Measurements from ENCODE around the gene DAGLB.

Gene DAGLB, protein sequence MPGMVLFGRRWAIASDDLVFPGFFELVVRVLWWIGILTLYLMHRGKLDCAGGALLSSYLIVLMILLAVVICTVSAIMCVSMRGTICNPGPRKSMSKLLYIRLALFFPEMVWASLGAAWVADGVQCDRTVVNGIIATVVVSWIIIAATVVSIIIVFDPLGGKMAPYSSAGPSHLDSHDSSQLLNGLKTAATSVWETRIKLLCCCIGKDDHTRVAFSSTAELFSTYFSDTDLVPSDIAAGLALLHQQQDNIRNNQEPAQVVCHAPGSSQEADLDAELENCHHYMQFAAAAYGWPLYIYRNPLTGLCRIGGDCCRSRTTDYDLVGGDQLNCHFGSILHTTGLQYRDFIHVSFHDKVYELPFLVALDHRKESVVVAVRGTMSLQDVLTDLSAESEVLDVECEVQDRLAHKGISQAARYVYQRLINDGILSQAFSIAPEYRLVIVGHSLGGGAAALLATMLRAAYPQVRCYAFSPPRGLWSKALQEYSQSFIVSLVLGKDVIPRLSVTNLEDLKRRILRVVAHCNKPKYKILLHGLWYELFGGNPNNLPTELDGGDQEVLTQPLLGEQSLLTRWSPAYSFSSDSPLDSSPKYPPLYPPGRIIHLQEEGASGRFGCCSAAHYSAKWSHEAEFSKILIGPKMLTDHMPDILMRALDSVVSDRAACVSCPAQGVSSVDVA

DNA sequence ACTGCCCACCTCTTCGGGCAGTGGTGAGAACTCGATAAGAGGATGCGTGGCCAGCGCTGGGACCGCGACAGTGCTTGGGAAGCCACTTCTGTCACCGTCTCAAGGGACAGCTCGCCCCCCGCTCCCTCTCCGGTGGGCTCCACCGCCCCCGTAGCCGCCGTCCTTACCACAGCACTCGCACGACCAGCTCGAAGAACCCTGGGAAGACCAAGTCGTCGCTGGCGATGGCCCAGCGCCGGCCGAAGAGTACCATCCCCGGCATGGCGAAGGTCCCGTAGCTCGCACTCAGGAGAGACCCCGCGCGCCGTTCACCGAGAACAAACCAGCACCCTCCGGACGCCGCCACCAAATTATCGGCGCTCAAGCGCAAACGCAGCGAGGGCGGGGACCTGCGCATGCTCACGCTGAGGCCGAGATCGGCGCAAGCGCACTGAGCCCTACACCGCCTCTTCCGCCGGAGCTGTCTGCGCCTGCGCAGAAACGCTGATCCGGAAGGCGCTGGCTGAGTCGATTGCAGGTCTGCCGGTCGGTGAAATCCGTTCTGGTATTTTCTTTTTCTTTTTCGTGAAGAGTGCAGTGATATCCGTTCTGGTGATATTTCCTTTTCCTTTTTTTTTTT is at the start of gene DAGLB:
TSS of gene DAGLB (minus strand) at position 374 of the 619 bp plus-strand sequence. CDS start at position 262, 112 bp downstream.
- DNase-seq = peak; percentile 90

DNA sequence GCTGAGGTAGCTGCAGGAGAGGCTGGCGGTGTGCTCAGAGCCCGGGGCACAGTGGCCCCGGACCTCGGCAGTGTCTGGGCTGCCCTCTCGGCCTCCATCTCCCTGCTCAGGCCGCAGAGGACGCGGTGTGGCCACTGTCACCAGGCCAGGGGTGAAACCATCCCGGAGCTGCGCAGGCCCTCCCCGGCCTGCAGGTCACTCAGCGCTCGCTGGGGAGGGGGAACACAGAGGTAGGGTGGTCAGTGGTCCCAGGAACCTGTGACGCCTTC is 49.8 kb upstream of the DAGLB start:
- no peak for DNase-seq

DNA sequence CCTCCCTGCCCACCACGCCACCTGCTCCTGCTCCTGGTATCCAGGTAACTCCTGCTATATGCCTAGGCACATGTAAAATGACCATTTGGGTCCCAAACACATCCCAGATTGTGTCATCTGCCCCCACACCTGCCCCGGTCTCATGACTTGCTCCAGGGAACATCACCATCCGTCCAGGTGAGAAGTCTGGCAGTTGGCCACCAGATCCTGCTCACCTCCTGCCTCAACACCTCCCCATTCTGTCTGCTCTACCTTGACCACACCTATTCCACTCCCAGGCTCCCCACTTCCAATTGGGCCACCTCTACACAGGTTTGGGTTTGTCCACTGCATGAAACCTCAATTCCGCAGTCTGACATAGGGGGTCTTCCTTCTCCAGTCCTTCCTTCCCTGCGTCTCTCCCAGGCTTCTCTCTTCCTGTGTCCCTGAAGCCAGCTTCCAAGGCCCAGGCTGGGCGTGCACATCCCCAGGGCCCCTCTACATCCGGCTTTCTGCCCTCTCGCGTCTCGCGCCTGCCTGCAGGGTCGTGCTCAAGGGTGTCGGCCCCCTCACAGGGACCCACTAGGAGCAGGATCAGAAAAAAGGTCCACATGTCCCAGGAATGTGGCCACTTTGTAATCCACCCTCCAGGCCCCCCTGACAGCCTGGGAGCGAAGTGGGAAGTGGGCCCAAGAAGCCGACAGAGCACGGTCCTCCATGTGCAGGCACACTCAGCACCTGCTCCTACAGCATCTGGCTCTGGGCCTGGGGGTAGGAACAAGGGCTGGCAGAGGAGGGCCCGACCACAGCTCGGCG is 49.3 kb upstream of the DAGLB start:
- no peak for DNase-seq

DNA sequence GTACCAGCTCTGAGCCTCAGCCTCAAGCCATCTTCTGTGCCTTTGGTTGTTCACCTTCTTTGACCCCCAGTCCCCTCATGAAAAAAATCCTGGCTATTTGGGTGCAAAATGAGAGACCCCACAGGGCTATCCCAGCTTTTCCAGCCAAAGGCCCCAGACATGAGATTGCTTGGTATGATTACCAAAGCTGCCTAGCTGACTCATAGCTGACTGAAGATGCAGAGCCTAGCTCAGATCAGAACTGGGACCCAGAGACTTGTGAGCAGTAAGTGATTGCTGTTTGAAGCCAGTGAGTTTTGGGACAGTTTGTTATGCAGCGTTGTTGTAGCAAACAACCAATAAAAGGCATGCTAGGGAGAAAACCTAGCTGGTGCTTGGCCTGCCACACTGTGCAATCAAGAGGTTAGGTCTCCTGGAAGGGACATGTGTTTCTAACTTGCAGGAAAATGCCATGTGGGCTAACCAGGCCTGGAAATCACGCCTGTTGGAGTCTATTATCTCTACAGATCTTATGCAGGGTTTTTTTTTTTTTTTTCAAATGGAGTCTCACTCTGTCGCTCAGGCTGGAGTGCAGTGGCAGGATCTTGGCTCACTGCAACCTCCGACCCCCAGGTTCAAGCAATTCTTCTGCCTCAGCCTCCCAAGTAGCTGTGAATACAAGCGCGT is 48.0 kb upstream of the DAGLB start:
- DNase-seq = no peak

DNA sequence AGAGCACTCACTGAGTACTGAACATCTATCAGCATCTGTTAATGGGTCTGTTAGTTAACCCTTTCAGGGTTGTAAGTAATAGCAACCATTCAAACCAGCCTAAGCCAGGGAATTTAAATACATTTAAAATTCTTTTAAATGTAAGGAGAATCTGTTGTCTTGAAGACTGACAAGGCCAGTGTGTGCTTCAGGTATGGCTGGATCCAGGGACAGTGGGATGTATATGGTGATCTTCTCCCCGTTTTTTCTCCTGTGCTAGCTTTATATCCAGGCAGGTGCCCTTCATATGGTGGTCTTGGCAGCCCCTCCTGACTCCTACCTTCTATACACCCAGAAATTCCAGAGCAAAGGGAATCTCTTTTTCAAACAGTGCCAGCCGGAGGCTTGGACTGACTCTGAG is 46.6 kb upstream of the DAGLB start:
- DNase-seq = no peak

DNA sequence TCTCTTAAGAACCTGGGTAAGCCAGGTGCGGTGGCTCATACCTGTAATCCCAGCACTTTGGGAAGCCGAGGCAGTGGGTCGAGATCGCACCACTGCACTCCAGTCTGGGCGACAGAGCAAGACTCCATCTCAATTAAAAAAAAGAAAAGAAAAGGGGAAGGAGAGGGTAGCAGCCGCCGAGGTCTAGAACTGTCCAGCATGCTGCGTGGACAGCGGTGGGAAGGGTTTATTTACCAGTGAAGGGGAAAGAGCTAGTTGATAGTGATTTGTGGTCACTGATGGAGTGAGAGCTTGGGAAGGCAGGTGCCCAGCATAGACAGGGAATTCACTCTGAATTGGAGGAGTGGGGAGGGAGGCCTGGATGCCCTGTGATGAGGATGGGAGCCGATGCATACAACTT is 43.4 kb upstream of the DAGLB start:
- no peak for DNase-seq

DNA sequence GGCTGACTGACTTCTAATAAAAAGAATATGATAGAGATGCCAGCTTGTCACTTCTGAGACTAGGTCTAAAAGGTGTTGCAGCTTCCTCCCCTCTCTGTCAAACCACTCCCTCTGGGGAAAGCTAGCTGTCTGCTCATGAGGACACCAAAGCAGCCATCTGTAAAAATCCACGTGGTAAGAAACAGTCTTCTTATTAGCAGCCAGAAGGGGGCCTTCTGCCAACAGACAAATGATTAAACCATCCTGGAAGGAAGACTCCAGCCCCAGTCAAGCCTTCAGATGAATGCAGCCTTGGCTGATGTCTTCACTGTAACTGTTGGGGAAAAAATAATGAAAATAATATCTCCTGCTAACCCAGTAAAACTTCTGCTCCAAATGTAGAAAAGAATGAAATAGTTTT is 41.9 kb upstream of the DAGLB start:
- DNase-seq = no peak

DNA sequence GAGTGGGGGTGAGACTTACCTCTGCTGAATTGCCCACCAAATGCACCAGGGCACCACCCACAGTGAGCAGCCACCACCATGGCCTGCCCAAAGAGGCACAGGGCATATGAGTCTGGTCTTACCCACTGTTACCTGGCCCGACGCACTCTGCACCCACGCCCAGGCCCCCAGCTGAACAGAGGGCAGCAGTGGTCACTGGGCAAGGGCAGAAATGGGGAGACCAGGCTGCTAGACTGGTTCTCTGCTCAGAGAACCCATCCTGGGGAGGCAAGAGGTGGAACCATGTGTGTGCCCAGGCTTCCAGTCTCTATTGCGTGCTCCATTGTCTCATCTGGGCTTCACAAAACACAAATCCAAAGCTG is 39.4 kb upstream of the DAGLB start:
- no peak for DNase-seq

DNA sequence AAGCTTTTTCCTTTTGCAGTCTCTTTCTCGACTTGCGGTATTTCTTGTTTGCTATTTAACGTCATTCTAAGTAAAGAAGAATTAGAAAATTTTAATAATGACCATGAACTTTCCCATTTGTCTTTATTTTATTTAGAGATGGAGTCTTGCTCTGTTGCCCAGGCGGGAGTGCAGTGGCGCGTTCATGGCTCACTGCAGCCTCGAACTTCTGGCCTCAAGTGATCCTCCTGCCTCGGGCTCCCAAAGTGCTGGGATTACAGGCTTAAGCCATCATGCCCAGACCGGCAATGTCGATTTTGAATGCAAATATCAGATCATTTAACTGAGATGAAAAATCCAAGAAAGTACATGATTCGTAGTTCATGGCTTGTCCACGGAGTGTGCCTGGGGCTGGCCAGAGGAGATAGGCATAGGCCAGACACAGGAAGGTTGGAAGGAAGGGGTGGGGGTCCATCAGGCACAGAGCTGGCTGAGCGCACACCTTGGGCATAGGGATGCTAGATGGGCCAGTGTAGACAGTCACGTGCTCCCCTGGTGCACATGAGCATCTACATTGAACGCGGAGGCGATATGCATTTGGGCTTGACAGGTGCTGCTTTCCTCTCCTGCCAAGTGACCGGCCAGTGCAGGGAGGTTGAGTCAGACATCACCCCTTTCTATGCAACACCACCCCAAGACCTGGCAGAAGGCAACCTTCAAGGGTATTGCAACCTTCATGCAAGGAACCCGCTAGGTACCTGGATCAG is 38.9 kb upstream of the DAGLB start:
- DNase-seq = no peak

DNA sequence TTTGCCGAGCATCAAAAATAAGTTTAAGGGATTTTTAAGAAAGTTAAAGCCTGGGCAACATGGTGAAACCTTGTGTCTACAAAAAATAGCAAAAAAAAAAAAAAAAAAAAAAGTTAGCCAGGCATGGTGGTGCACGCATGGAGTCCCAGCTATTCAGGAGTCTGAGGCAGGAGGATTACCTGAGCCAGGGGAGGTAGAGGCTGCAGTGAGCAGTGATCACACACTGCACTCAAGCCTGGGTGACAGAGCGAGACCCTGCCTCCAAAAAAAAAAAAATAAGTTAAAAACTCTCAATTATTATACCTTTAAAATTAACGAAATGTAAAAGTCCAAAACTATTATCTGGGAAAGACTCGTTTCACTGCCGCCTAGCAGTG is 35.0 kb upstream of the DAGLB start:
- no peak for DNase-seq

DNA sequence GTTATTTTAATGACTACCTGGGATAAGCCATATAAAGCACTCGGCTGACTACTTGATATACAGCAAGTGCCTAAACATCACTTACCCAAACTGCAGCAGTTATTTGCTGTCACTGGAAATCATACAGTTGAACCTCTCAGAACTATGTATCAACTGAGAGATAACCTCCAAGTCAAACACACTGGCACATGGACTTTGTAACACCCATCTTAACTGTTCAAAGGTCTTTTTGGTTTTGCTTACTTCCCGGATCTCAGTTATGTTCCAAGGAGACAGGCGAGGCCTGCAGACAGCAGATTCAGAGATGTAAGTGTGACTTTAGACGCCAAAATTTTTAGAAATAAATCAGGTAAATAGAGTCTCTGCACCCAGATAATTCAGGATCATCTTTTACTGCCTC is 34.6 kb upstream of the DAGLB start:
- DNase-seq = no peak

DNA sequence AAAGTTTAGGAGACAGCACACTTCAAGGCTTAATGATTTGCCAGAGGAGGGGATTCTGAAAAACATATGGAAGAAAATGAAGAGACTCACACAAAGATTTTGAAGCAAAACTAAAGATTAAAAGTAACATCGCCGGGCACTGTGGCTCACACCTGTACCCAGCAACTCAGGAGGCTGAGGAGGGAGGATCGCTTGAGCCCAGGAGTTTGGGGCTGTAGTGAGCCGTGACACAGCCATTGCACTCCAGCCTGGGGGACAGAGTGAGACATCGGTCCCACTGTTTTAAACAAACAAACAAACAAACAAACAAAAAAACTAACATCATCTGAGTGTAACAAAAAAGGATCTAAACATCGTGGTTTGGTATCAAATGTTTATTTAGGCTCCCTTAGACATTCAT is 33.7 kb upstream of the DAGLB start:
- DNase-seq = no peak

DNA sequence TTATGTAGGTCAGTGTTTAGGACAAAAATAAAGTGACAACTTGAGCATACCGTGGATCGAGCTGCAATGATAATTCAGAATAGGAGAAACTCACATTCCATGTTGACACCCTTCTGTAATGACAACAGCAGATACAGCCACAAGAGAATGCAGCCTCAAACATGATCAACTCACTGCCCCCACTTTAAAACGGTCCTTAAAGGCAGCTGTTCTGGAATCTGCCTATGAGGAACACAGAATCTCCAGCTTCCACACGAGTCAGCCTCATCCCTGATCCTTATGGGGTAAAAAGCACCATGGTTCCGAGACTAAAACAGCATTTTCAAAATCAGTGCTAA is 32.5 kb upstream of the DAGLB start:
- no peak for DNase-seq

DNA sequence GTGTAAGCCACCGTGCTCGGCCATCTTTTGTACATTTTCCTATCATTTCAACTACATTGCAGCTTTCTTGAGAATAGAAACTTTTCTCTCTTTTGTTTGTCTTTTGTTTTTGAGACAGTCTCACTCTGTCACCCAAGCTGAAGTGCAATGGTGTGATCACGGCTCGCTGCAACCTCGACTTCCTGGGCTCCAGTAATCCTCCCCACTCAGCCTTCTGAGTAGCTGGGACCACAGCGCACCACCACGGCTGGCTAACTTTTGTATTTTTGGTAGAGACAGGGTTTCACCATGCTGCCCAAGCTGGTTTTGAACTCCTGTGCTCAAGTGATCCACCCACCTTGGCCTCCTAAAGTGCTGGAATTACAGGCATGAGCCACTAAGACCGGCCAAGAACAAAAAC is 31.3 kb upstream of the DAGLB start:
- DNase-seq = no peak

DNA sequence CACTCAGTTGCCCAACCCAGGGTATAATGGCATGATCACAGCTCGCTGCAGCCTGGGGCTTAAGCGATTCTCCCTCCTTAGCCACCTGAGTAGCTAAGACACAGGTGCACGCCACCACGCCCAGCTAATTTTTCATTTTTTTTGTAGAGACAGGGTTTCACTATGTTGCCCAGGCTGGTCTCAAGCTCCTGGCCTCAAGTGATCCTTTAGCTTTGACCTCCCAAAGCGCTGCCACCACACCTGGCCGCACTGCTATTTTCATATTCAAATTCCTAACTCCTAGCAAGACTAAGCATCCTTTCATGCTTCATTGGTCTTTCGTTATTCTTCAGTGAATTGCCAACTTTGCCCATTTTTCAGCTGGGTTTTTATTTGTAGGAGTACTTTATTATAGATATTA is 30.4 kb upstream of the DAGLB start:
- DNase-seq = no peak

DNA sequence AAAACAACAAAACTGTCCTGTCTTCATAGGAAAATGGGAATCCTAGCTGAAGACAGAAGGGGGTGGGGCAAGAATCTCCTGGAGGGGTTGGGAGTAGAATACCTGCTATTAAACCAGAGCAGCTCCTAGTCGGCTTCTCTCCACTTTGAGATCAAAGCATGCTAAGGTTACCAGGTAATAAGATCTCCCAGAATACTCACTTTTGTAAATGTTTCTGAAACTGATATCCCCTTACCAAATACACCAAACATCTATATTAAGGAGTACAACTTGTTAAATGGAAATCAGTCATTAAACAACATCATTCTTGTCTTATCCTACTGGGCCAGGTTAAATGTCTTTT is 29.5 kb upstream of the DAGLB start:
- DNase-seq = no peak

DNA sequence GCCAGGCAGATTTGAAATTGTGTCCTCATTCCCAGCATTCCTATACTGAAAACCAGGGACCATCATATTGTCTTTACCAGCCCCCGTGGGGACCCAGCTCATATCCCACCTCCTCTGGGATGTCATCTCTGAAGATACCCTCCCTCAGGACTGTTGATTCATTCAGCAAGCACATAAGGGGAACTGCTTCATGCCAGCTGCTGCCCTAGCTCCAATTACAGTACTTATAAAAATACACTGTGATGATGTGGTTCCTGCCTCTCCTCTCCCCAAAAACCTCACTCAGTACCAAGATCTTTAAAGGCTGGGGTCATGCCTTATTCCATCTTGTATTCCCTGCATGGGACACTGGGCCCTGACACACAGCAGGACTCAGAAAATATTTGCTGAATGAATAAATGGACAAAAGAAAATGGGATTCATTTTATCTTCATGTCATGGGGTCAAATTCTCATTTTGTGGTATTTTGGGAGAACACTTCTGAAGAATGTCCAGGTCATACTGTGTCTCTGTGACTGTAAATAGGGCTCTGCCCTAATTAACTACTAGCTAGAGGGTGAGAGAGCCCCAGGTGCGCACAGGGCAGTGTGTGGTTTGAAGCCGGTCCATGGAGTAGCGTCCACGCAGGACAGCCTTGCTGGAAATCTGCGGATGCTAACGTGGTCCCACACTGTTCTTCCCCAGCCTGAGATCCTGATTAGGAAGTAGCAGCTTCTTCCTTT is 29.0 kb upstream of the DAGLB start:
- DNase-seq = no peak

DNA sequence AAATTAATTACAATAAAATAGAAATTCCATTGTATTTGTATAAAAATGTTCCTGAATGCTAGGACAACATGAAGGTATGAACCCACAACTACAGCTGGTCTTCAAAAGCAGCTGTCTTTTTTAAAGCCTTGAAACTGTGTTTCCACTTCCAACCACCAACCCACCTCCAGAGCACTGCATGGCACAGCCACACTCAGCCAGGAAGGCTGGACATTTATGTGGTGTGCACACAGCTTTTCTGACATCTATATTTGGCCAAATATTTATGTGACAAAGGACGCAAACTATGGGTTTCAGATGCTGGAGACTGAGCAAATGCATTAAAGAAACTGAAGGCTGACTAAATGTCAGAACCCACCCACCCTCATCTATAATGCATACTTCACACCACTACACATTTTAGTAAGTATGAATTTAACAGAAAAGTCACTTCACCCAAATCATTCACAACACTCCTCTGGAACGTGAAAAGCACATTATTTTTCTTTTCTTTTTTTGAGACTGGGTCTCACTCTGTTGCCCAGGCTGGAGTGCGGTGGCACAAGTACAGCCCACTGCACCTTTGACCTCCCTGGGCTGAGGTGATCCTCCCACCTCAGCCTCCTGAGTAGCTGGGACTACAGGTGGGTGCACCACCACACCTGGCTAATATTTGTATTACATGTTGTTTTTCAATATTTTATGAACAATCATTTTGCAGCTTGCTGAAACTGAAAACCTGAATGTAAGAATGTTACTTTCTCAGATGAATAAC is 27.9 kb upstream of the DAGLB start:
- no peak for DNase-seq

DNA sequence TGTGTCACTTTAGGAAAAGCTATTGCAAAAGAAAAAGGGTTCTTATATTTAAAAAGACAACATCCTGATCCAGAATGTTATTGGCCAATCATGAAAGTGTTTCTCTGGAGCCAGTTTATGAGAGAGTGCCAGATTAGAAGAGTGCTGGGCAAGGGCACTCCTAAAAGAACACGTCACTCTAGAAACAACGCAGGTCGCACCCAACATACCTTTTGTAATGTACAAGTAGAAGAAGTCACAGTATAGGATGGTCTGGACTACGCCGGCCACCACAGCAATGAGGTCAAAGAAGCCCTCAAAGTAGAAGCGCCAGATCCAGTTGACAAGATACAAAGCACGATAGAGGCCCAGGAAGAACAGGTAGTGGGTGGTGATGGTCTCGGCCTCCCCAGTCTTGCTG is 18.1 kb upstream of the DAGLB start:
- DNase-seq = no peak

DNA sequence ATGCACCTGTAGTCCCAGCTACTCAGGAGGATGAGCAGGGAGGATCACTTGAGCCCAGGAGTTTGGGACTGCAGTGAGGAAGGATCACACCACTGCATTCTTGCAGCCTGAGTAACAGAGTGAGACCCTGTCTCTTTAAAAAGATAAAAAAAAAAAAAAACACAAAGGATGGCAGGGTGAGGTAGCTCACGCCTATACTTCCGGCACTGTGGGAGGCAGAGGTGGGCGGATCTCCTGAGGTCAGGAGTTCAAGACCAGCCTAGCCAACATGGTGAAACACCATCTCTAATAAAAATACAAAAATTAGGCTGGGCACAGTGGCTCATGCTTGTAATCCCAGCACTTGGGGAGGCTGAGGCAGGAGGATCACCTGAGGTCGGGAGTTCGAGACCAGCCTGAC is 15.9 kb upstream of the DAGLB start:
- DNase-seq = peak; percentile 66

DNA sequence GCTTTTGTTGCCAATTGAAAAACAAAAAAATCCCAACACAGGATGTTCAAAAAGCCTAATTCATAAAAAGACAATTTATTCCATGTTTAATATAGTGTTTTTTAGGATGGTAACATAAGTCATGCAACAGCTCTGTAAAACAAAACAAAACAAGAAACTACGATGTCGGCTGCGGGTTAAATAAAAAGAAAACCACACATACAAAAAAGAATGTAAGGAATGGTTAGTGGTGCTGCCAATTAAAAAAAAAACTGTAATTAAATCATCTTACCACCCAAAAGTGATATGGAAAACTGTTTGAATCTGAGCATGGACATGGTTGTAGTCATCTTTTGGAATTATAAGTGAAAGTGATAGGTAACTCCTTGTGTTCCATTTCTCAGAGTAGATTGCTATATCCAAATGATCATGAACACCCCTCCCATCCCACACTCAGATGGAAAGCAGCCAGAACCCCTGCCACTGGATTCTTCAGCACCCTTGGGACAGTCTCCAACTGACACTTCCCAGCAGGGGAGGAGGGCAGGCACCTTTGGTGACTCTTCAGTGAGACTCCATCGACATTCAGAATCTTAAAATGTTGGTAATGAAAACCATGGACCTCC is 14.3 kb upstream of the DAGLB start:
- DNase-seq = no peak
